Transverse colon (tissue), 4 donors: ENCODE data around the gene MRPS10.

ENCODE experiments used
- POLR2A ChIP-seq: fragments of 450-650 bp; IDR thresholded peaks from one replicate; pipeline ENCODE4 v1.6.1; 2016; ENCODE audit warnings: antibody characterized with exemption, mild to moderate bottlenecking, moderate library complexity
- POLR2AphosphoS5 ChIP-seq, 3 donors: sonication (generic); formaldehyde crosslinking; IDR thresholded peaks; one replicate each; pipeline ENCODE4 v1.6.1; 2016; ENCODE audit warnings: antibody characterized with exemption in 3 of 3
- TF ChIP-seq, protein P1 (sequence below), 5 experiments: fragments of 200-600 bp in 3 of 5; fragments of 450-650 bp in 2 of 5; sonication (generic) in 3 of 5; IDR thresholded peaks; 1 replicate in 2 of 5; 2 replicates in 3 of 5; pipeline ENCODE4 v1.5.1; 2016 to 2017; ENCODE audit warnings: antibody characterized with exemption in 5 of 5, inconsistent platforms in 3 of 5, mild to moderate bottlenecking in 2 of 5, moderate library complexity in 1 of 5

DNA sequence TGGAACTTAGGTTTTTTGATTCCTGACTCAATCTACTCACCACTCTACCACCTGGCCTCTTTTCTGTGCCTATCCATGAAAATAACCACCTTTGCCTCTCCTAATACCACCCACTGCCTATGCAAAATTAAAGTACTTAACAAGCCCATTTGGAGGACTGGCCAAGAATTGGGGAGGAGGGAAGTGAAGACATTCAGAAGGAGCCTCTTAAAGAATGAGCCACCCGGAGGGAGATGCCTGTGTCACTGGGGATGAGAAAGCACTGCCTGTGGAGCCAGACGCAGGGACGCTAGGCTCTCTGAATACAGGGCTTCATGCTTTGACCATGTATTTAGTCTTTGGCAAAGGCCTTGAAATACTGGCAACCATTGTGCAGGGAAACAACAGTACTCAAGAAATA is 40.0 kb upstream of the MRPS10 start:
- TF ChIP-seq, protein P1, sequence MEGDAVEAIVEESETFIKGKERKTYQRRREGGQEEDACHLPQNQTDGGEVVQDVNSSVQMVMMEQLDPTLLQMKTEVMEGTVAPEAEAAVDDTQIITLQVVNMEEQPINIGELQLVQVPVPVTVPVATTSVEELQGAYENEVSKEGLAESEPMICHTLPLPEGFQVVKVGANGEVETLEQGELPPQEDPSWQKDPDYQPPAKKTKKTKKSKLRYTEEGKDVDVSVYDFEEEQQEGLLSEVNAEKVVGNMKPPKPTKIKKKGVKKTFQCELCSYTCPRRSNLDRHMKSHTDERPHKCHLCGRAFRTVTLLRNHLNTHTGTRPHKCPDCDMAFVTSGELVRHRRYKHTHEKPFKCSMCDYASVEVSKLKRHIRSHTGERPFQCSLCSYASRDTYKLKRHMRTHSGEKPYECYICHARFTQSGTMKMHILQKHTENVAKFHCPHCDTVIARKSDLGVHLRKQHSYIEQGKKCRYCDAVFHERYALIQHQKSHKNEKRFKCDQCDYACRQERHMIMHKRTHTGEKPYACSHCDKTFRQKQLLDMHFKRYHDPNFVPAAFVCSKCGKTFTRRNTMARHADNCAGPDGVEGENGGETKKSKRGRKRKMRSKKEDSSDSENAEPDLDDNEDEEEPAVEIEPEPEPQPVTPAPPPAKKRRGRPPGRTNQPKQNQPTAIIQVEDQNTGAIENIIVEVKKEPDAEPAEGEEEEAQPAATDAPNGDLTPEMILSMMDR (IDR thresholded peaks at IDR 0.05), result no peak
- TF ChIP-seq POLR2A, result no peak
- TF ChIP-seq POLR2AphosphoS5 (IDR thresholded peaks at IDR 0.05), result no peak
